Iris pigment epithelial cell (primary cell): Measurements from ENCODE around the gene UBE3C.
A peak's percentile ranks its signal among the peaks of the same experiment; 100 is the strongest.
"Not testable (repeated sequence)": the region's sequence is repeated elsewhere in the genome, so short reads cannot be mapped to it uniquely, and the experiment has no call there.

Experiments
- DNase-seq: peaks from one replicate; pipeline ENCODE4 v3.0.0-alpha.2; 2011; ENCODE audit warnings: low read depth

Gene UBE3C

DNA sequence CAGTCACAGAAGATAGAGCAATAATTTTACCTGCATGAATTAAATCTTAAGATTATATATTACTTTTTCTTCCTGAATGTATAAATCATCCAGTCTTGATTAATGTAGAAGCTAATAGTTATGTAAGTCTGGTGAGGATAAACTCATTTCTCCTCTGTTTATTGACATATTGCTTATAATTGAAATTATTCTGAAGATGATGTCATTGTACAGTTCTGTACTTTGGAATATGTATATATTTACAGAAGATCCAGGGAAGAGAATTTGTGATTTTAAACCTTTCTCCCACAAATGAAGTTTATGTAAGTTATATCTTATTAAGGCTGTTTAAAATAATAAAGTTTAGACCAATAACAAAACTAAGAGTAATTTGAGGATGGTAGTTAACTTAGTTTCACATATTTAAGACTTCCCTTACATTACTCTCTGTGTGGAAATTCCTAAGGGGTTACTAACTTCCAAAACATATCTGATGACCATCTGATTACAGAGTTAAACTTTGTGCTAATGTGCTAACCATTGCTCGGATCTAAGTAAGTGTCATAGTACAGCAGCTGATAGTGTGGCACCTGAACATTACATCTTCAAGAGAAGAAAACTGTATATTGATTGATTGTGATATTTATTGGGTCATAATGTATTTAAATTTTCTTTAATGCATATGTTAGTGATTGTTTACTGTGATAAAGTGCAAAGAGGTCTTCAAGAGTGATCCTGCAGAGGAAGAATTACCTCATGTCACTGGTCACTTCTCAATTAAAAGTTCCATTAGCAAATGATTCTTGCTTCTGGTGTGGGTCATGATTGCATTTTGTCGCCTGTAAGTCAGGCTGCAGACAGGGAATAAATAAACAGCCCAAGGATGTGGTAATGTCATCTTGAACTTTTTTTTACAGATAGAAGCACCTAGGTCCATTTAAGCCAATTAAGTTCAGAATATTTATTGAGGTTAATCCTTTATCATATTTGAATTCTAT, 96.9 kb downstream of the UBE3C start:
- peak; percentile 83 for DNase-seq

DNA sequence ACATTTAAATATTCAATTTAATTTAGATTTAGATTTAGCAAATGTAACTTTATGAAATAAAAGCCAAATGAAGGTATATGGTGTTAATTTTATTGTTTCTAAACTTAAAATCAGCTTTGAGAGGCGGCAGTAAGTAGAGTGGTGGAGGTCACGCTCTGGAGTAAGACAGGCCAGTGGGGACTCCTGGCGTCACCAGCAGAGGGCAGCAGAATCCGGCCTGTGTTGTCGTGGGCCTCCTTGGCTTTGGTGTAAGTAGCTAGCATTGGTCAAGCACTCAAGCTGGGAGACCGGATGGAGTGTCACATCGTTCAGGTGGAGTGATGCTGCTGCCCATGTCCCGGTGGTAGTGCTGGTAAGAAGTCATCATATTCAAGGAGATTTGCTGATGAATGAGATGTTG, 99.4 kb downstream of the UBE3C start:
- DNase-seq = no peak

DNA sequence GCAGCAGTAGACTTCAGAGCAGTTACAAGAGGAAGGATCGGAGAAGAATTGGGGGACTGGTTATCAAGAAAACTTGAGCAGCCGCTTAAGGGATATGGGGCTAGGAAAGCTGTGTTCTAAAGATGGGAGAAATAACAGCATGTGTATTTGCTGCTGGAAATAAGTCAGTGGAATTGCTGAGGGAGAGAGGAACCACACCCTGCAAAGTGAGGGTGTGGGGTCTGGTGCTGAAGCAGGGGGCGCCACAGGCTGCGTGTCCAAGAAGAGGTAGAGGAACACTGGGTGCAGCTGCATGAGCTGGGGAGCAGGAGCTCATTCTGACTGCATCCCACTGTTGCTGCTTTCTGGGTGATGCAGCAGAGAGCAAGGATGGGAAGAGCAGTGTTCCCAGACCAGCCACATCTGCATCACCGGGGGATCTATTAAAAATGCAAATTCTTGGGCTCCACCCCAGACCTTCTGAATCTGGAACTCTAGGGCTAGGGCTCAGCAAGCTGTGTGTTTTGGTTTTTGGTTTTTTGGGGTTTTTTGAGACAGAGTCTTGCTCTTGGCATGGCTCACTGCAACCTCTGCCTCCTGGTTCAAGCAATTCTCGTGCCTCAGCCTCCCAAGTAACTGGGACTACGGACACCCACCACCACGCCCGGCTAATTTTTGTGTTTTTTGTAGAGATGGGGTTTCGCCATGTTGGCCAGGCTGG, 101.0 kb downstream of the UBE3C start:
- no peak for DNase-seq

DNA sequence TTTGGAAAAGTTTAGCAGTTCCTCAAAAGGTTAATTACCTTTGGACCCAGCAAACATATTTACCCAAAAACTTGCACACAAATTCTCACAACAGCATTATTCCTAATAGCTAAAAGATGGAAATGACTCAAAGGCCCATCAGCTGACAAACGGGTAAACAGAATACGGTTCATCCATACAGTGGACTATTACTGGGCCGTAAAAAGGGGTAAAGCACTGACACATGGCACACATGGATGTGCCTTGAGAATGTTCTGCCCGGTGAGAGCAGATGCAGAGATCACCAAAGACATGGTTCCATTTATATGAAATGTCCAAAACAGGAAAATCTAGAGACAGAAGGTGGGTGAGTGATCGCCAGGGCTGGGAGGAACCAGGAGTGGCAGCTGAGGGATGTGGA, 102.9 kb downstream of the UBE3C start:
- DNase-seq = no peak

DNA sequence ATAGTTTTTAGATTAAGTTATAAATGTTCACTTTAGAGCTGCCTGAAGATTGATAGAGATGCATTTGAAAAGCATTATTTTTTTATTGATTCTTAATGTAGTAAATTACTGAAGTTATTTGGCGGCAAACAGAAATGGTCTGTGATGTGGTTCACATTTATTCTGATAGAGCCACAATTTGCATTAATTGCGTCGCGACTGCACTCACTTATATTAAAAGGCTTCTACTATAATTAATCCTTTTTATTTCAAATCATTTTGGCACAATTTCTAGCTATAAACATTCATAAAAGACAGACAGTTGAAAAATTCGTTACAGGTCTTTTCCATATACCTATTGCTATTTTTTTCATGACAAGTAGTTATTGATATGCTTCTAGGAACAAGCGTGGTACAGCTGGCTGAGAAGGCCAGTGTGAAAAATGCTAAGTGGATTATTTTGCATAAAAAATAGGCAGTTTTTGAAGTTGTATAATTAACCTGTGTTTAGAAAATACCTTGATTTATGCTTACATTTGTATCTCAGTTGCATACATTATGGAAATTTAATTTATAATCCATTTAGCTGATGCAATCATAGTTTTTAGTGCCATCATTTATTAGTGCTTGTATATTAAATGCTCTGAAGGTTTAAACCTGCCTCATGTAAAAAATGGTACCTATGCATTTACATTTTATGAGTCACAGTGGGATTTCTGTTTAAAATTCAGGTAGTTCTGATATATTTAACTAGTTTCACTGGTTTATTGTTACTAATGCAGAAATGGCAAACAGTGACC, 106.0 kb downstream of the UBE3C start:
- DNase-seq = no peak

DNA sequence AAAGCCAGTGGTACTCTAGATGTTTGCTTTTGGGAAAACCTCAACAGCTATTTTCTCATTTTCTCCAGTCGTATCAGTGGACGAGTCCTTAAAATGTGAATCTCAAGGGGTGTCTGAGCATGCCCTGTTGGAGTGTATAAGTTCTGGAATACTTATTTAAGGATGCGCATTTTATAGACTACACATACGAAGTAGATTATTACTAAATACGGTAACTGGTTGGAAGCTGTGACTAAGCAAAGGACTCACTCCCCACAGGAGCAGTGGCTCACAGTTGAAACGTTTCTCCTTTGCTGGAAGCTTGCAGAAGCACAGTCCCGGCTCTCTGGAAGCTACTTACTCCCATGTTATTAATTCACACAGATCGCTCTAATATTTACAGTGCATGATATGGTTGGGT, 107.3 kb downstream of the UBE3C start:
- DNase-seq = no peak

DNA sequence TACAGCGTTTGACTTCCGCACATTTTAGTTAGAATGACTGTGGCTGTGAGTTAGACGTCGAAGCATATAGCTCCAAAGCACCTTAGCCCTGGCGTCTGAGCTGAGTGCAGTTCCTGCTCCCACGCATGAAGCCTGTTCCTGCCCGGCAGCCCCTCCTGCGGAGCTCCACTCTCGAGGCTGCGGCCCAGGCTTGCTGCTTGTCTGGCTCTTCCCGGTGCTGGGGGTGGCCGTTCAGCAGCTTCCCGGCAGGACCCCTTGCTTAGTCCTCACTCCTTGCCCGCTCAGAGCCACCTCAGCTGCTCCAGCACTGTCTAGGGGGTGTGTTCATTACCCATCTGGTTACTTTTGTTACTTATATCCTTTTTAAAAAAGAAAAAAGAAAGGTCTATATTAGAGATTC, 109.9 kb downstream of the UBE3C start:
- no peak for DNase-seq

DNA sequence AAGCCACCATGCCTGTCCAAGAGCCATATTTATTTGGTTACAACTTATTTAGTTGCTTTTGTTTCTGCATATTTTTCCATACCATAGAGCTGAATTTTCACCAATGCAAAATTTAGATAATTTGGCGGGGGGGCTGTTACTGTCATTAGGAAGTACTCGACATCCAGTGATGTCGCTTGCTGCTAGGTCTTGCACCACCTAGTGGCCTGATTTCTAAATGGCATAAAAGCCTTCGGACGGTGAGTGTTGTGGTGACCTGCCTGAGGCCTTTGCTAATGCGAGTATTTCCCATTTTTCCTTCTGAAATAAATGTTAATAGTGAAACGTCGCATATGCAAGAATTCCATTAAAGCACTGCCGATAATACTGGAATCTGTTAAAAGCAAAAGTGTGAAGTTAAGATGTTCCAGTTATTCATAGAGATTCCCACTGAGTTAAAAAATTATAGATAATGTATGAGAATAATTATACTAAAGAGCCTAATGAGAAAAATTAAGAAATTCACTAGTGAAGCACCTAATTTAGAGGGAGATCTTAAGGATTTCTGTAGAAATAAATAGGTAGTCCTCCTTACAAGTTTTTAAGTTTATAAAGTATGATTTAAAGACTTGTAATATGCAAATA, 112.0 kb downstream of the UBE3C start:
- DNase-seq = peak; percentile 73

DNA sequence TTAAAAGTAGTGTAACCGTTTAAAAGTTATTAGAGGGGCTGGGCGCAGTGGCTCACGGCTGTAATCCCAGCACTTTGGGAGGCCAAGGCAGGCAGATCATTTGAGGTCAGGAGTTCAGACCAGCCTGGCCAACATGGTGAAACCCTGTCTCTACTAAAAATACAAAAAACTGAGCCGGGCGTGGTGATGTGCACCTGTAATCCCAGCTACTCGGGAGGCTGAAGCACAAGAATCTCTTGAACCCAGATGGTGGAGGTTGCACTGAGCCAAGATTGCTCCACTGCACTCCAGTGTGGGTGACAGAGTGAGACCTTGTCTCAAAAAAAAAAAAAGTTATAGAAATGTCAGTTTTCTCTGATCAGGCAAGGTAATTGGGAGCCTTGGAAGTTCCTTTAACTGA, 113.1 kb downstream of the UBE3C start:
- not testable (repeated sequence) for DNase-seq

DNA sequence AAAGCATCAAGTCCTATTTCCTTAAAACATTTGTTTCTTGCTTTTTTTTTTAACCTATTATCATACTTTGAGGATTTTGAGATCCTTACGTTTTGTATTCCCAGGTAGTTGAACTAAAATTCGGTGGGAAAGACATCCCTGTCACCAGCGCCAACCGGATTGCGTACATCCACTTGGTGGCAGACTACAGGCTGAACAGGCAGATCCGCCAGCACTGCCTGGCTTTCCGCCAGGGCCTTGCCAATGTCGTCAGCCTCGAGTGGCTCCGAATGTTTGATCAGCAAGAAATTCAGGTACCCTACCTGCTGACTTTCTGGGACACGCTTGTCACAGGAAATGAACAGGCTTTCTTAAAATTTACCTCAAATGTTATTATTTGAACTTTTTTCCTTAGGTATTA, 115.1 kb downstream of the UBE3C start:
- no peak for DNase-seq

DNA sequence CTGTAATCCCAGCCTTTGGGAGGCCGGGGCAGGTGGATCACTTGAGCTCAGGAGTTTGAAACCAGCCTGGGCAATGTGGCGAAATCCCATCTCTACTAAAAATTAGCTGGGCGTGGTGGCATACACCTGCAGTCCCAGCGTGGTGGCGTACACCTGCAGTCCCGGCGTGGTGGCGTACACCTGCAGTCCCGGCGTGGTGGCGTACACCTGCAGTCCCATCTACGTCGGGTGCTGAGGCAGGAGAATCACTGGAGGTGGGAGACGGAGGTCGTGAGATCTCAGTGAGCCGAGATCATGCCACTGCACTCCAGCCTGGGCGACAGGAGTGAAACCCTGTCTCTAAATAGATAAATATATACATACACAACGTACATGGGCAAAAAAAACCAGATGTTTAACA, 116.1 kb downstream of the UBE3C start:
- not testable (repeated sequence) for DNase-seq

DNA sequence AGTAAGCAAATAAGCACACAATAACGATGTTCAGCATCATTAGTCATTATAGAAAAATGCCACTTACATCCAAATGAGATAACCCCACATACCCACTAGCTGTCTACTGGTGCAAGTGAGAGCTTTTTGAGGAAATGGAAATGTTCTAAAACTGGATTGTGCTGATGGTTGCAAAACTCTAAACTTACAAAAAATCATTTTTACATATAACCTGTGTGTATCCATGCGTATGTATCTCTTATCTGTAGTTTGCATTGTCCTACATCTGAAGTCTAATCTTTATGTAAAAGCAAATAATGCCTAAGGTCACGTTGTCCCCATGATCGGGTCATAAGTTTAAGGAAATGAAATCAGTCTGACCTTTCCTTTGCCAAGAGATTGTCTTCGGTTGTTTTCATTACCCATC, 116.5 kb downstream of the UBE3C start:
- peak; percentile 45 for DNase-seq

DNA sequence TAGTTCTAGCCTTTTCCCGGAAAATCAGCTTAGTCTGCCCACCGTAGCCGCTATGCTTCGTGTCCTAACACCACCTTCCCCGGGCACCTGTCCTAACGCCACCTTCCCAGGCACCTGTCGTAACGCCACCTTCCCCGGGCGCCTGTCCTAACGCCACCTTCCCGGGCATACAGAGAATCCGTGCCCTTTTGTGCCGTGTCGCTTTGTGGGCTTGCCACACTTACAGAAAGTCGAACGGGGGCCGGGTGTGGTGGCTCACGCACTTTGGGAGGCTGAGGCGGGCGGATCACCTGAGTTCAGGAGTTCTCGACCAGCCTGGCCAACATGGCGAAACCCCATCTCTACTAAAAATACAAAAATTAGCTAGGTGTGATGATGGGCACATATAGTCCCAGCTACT, 124.4 kb downstream of the UBE3C start:
- no peak for DNase-seq

DNA sequence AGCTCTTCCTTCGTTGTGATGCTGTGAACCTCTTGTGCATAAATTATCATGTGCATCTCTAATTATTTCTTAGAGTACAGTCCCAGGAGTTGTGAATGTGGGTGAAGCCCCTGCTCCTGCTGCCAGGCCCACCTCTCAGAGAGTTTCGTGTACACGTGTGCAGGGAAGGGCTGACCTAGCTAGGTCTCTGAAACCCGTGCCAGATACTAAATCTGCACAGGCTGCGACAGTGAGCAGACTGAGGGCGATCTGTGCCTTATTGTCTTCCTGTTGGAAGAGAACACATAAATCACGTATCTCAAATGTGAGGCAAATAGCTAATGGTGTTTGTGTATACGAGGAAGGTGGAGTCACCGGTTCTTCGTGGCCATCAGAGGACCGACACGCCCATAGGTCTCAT, 126.3 kb downstream of the UBE3C start:
- no peak for DNase-seq

DNA sequence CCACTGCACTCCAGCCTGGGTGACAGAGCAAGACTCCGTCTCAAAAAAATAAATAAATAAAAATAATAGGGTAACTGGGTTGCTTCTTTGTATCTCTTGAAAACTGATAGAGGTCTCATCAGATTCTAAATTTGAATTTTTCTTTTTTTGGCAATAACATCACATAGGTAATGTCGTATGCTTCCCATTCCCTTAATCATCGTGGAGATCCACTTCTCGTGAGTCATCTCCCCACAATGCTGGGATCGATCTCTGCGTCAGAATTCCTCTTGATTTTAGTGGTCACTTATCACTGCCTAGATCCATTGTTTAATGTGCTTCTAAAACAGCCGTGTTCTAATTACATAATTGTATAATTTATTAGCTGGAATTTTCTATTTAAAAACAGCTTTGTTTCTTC, 127.5 kb downstream of the UBE3C start:
- peak; percentile 38 for DNase-seq

DNA sequence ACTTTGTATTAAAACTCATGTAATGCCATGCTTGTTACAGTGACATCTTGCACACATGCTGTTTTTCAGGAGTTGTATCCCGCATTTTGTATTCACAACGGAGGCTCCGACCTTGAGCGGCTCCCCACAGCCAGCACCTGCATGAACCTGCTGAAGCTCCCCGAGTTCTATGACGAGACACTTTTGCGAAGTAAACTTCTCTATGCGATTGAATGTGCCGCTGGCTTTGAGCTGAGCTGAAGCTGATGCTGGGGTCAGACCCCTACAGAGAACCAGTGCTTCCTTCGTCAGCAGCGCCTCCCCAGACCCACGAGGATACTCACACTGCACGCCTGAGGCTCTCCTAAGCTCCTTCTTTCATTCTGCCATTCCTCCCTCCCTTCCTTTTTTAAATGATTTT, 128.8 kb downstream of the UBE3C start:
- DNase-seq = no peak

DNA sequence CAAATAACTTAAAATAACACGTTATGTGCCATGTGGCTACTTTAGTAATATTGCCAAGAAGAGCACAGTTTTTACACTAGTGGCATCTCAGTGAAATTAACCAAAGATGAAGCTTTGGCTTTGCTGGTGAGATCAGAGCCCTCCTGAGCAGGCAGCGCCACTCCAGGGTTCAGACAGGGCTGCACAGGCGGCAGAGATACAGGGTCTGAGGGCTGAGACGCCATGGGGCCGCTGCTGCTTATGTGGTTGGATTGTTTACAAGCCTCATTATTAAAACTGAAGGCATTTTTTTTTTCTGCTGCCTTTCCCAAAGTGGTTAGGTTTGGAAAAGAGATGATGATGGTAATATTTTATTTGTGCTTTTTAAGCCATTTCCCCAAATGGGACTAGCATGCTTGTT, 129.2 kb downstream of the UBE3C start:
- DNase-seq = no peak

DNA sequence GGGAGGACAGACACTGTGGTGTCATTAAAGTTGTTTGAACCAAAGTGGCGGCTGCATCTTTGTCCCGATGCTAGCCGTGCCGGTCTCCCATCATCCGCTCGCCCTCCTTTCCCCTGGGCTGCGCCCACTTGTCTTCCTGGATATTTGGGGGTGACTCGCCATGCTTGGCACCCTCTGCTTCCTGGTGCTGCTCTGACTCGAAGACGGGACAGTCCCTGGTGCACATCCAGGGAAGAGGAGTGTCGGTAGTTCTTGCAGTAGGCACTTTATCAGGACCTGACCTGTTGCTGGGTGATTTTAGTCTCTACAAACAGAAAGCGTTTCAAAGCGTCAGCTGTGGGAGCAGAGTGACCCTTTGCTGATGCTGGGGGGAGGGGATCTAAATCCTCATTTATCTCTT, 129.8 kb downstream of the UBE3C start:
- no peak for DNase-seq

DNA sequence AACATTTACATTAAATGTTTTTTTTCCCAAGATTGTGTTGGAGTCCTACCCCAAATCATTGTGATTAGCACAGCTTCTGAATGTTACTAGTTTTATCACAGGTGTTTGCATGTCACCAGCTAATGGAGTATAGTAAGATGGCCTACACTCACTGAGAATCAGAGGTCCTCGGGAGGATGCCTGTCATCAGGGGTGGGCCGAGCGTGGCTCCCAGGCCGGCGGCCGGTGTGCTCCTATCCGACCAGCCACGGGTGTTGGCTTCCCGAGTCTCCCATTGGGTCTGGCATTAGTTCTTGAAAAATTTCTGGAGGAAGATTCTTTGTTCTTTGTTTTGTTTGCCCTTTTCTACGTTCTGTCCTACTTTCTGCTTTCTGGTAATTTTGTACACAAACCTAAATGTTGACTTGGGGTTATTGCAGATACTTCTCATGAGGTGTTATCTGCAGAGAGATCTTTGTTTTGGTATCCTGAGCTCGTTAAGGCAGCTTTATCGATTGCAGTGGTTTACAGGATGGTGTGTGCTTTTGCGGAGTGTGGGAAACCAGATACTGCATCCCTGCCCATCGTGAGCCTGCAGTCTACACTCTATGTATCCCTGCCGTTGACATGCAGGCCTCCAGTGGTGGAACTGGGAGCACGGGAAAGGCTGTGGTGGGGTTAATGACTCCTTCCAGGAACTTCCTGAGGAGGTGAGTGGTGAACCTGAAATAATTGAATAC, 130.8 kb downstream of the UBE3C start:
- DNase-seq = no peak

DNA sequence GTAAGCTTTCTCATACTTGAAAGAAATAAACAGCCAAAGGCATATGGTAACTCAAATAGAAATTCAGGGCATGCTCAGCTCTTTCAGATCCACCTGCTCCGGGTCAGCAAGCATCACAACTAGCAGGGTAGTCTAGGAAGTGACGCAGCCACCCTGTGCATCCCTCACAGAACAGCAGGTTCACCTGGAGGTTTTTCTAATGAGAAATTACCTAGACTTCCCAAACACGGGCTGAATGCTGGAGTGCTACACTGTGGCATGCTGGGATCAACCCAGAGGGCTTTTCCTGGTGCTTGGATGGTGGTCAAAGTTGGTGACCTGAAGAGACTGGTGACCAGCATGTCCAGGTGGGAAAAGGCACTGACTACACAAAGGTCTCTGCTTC, 131.3 kb downstream of the UBE3C start:
- DNase-seq = no peak

DNA sequence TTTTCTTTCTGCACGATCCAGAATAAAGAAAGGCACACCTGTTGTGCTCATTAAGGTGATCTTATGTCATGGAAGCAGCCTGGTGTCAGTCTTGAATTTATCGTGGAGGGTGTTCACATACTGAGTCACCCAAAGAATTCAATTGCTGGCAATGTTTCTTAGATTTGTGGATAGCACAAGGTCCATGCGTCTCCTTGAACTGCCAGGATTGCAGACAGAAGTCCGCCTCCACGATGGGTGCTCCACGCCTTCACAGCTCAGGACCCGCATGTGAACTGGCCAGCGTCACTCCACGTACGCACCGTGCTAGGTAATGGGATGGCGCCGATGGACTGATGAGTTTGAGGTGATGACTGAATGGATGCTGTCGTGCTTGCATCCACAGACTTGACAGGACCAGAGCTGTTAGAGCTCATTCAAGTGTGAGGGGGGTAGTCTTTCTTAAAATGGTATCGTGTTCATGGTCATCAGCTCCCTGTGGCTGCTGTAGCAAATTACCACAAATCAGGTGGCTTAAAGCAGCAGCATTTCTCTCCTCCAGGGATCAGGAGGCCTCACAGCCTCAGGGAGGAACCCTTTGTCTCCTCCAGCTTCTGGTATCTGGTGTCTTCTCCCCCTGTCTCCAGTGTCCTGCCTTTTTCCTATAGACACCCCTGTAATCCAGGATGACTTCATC, 132.7 kb downstream of the UBE3C start:
- peak; percentile 64 for DNase-seq
